RPMI7951 (cell line): ENCODE measurements around the gene THOC7. TPM values are rescaled to one million over a fixed set of nuclear protein-coding genes. Genes with fewer than 3 reads are reported as not detected.

Experiments
- DNase-seq: peaks from one replicate; pipeline ENCODE4 v3.0.0-alpha.2; 2012; ENCODE audit warnings: low read depth
- total RNA-seq: library from RNA; depleted of rRNA; stranded (reverse); fragments of >200 nt; shearing (Covaris generic); gene quantifications from 2 replicates; pipeline ENCODE4 v1.2.3, GENCODE V29; 2014; rRNA removed

The THOC7 gene
- total RNA-seq: 135 and 166 TPM in 2 replicates

- peak; percentile 69 for DNase-seq
These were observed at the start of gene THOC7, which contains the start of gene ATXN7 for GRCh38 chr3:63863150-63864007. TSS of gene THOC7 (minus strand) at chr3:63863805. CDS start at chr3:63863790, 15 bp downstream. TSS of gene ATXN7 (plus strand) at chr3:63863867. CDS start at chr3:63912599, 48,732 bp downstream.

- peak; percentile 44 for DNase-seq
These were observed 49.4 kb upstream of the THOC7 start for GRCh38 chr3:63912768-63913588.

GRCh38 chr3:63911873-63912767 lies 48.5 kb upstream of the THOC7 start, which contains the start of gene SCAANT1:
TSS of gene SCAANT1 (minus strand) at chr3:63912383.
- peak; percentile 92 for DNase-seq

- DNase-seq: no peak
These were observed 47.9 kb upstream of the THOC7 start for GRCh38 chr3:63911509-63911872.

- DNase-seq: peak; percentile 17
These were observed 47.3 kb upstream of the THOC7 start for GRCh38 chr3:63910891-63911290.

- DNase-seq: no peak
These were observed 46.4 kb upstream of the THOC7 start for GRCh38 chr3:63910001-63910400.

- no peak for DNase-seq
These were observed 45.8 kb upstream of the THOC7 start for GRCh38 chr3:63909431-63909830.

GRCh38 chr3:63908776-63909175 lies 45.2 kb upstream of the THOC7 start:
- DNase-seq: no peak

GRCh38 chr3:63908081-63908736 lies 44.6 kb upstream of the THOC7 start:
- DNase-seq: peak; percentile 25

GRCh38 chr3:63905731-63906620 lies 42.4 kb upstream of the THOC7 start:
- DNase-seq: no peak

GRCh38 chr3:63900459-63900858 lies 36.9 kb upstream of the THOC7 start:
- DNase-seq: no peak

GRCh38 chr3:63900010-63900409 lies 36.4 kb upstream of the THOC7 start:
- DNase-seq: no peak

- DNase-seq: no peak
These were observed 32.9 kb upstream of the THOC7 start for GRCh38 chr3:63896332-63897030.

GRCh38 chr3:63895422-63896189 lies 32.0 kb upstream of the THOC7 start:
- no peak for DNase-seq

GRCh38 chr3:63892773-63893352 lies 29.3 kb upstream of the THOC7 start:
- DNase-seq: no peak

GRCh38 chr3:63891518-63891917 lies 27.9 kb upstream of the THOC7 start:
- no peak for DNase-seq

GRCh38 chr3:63886858-63887257 lies 23.3 kb upstream of the THOC7 start:
- DNase-seq: no peak

- no peak for DNase-seq
These were observed 17.0 kb upstream of the THOC7 start for GRCh38 chr3:63880653-63881052.
